K562 (cell line): ENCODE data around the gene WASHC2C. TPM values are rescaled to one million over a fixed set of nuclear protein-coding genes. Genes with fewer than 3 reads are reported as not detected.
"Not testable (repeated sequence)": the region's sequence is repeated elsewhere in the genome, so short reads cannot be mapped to it uniquely, and the experiment has no call there.

Experiments
- ATAC-seq: fragments of 200-7000 bp; cut with Tn5 transposase; 3 replicates; pipeline ENCODE4 v1.9.1; 2020; ENCODE audit warnings: moderate library complexity
- BruUV-seq: library from RNA; stranded (reverse); fragments of 400-500 nt; replicated peaks from 2 replicates; lab custom pipeline; 2021; lab: Mats Ljungman, UMichigan
- CTCF ChIA-PET: fragments of 300-600 bp; formaldehyde crosslinking; extraction: SDS; loops from one replicate; lab custom pipeline; 2021; ENCODE audit warnings: low intra/inter-chr PET ratio; lab: Yijun Ruan, JAX
- POLR2A ChIA-PET: fragments of 300-600, 350-650 bp; sonication (Branson Sonifier 250); formaldehyde crosslinking; extraction: SDS; loops from one replicate; lab custom pipeline; 2021; ENCODE audit warnings: antibody characterized with exemption, inconsistent platforms; lab: Yijun Ruan, JAX
- DNase-seq, 4 experiments: peaks; one replicate each; pipeline versions ENCODE4 v3.0.0 to v3.0.0-alpha.2; 2011 to 2018; ENCODE audit warnings: low spot score in 3 of 4, mixed read lengths in 3 of 4; ENCODE audit errors: extremely low read depth in 1 of 4
- FAIRE-seq: peaks from 2 replicates; lab custom pipeline; 2011; peaks lifted over from hg19 to GRCh38; lab: Jason Lieb, UNC
- H2AFZ ChIP-seq: 2 replicates; pipeline ENCODE4 v1.6.0; 2011; ENCODE audit warnings: low read depth, low read length, control low read depth, inconsistent platforms
- H3K27ac ChIP-seq: fragments of 200-600 bp; 3 replicates; pipeline ENCODE4 v1.8.0; 2011; ENCODE audit warnings: low read depth, mild to moderate bottlenecking, control low read depth, inconsistent platforms, low read length, moderate library complexity, mixed read lengths; ENCODE audit errors: extremely low read depth
- H3K27me3 ChIP-seq, 2 experiments: fragments of 300-600 bp in 1 of 2; 2 replicates in 1 of 2; 3 replicates in 1 of 2; pipeline versions ENCODE4 v1.6.0 to v1.8.0; 2011; ENCODE audit warnings: inconsistent platforms in 2 of 2, low read length in 2 of 2, mild to moderate bottlenecking in 1 of 2, mixed read lengths in 1 of 2, moderate library complexity in 1 of 2; ENCODE audit not compliant: control insufficient read depth in 2 of 2, insufficient read depth in 2 of 2
- H3K36me3 ChIP-seq: fragments of 300-600 bp; 3 replicates; pipeline ENCODE4 v1.8.0; 2011; ENCODE audit warnings: mild to moderate bottlenecking, low read length, inconsistent platforms; ENCODE audit not compliant: control insufficient read depth, insufficient read depth
- H3K4me1 ChIP-seq, 2 experiments: fragments of 200-600 bp in 1 of 2; replicated peaks in 1 of 2; 2 replicates in 1 of 2; 3 replicates in 1 of 2; pipeline versions ENCODE4 v1.5.1 to v1.8.0; 2011; ENCODE audit warnings: inconsistent platforms in 2 of 2, low read length in 2 of 2, mild to moderate bottlenecking in 1 of 2, mixed read lengths in 1 of 2, moderate library complexity in 1 of 2; ENCODE audit not compliant: control insufficient read depth in 2 of 2, insufficient read depth in 2 of 2
- H3K4me2 ChIP-seq: 2 replicates; pipeline ENCODE4 v1.6.1; 2011; ENCODE audit warnings: low read length, control low read depth, inconsistent platforms, mixed read lengths; ENCODE audit not compliant: insufficient read depth
- H3K4me3 ChIP-seq: fragments of 200-600 bp; sonication (generic), shearing (Covaris generic); 2 replicates; pipeline ENCODE4 v1.5.1; 2016; ENCODE audit warnings: control low read depth, inconsistent platforms
- H3K79me2 ChIP-seq: fragments of 200-600 bp; 3 replicates; pipeline ENCODE4 v1.8.0; 2011; ENCODE audit warnings: low read length, inconsistent platforms; ENCODE audit not compliant: control insufficient read depth, insufficient read depth
- H3K9ac ChIP-seq, 2 experiments: 2 replicates each; pipeline versions ENCODE4 v1.6.0 to v1.6.1; 2011; ENCODE audit warnings: low read depth in 2 of 2, low read length in 2 of 2, control low read depth in 1 of 2, inconsistent platforms in 1 of 2, mild to moderate bottlenecking in 1 of 2, mixed read lengths in 1 of 2; ENCODE audit not compliant: insufficient read depth in 1 of 2
- H3K9me1 ChIP-seq: one replicate; pipeline ENCODE4 v1.6.0; 2011; ENCODE audit warnings: inconsistent platforms, mild to moderate bottlenecking, low read length, moderate library complexity; ENCODE audit not compliant: control insufficient read depth, insufficient read depth
- H3K9me3 ChIP-seq: replicated peaks from 2 replicates; pipeline ENCODE4 v1.5.1; 2011; ENCODE audit warnings: low read depth, low read length, inconsistent platforms; ENCODE audit not compliant: control insufficient read depth, insufficient read depth
- H4K20me1 ChIP-seq: replicated peaks from 2 replicates; pipeline ENCODE4 v1.6.1; 2011; ENCODE audit warnings: low read length, inconsistent platforms, mixed read lengths; ENCODE audit not compliant: control insufficient read depth, insufficient read depth
- CBX3 ChIP-seq, 2 experiments: IDR thresholded peaks; 1 replicate in 1 of 2; 2 replicates in 1 of 2; pipeline ENCODE4 v1.6.1; 2012; ENCODE audit warnings: inconsistent platforms in 2 of 2, low read length in 2 of 2, borderline replicate concordance in 1 of 2, control low read depth in 1 of 2
- FOXA3 ChIP-seq, 2 experiments: fragments of 450-650 bp in 1 of 2; sonication (generic) in 1 of 2; formaldehyde crosslinking; IDR thresholded peaks in 1 of 2; conservative IDR thresholded peaks in 1 of 2; 2 replicates each; pipeline versions ENCODE4 v1.4.0 to v1.8.0; 2020 to 2022; ENCODE audit warnings: mild to moderate bottlenecking in 2 of 2, missing genetic modification reagents in 1 of 2
- SIN3A ChIP-seq, 2 experiments: fragments of 150-350 bp in 1 of 2; IDR thresholded peaks; 2 replicates each; pipeline ENCODE4 v1.6.1; 2011 to 2016; ENCODE audit warnings: borderline replicate concordance in 2 of 2, low read depth in 2 of 2, low read length in 2 of 2, mild to moderate bottlenecking in 2 of 2, moderate library complexity in 2 of 2; ENCODE audit not compliant: control insufficient read depth in 1 of 2
- TRIM28 ChIP-seq: fragments of 450-650 bp; IDR thresholded peaks from 2 replicates; pipeline ENCODE4 v1.6.1; 2017
- ZBTB17 ChIP-seq: fragments of 450-650 bp; formaldehyde crosslinking; IDR thresholded peaks from 2 replicates; pipeline ENCODE4 v1.4.0; 2020; ENCODE audit warnings: mild to moderate bottlenecking
- WGBS: fragments of 100-300 bp; shearing (Covaris generic); methylation state at CpG from one replicate; pipeline ENCODE4 v1.1.6; 2016; ENCODE audit warnings: low coverage, mixed read lengths; ENCODE audit not compliant: insufficient coverage; ENCODE audit errors: missing lambda C conversion rate; 5-methylcytosine and 5-hydroxymethylcytosine counted together
- in situ Hi-C: fragments of 300-500 bp; cut with MboI; formaldehyde crosslinking; loops from 4 replicates; pipeline ENCODE4 v1.15.0; 2018; ENCODE audit warnings: inconsistent platforms, mixed read lengths
- intact Hi-C: fragments of 100-400 bp; cut with micrococcal nuclease; formaldehyde crosslinking; loops from 2 replicates; pipeline ENCODE4 v1.14.2; 2022
- polyA plus RNA-seq, 8 experiments: library from polyadenylated mRNA; depleted of rRNA in 4 of 8; stranded (reverse) in 5 of 8; unstranded in 3 of 8; fragments of >200 nt; fragmentation: Nextera tagmentation in 2 of 8; fragmentation: Illumina TruSeq in 1 of 8; extraction: Ambion mirVana in 2 of 8; extraction: Trizol in 1 of 8; gene quantifications; 2 replicates each; pipeline versions ENCODE4 v1.2.1 to v1.2.3, GENCODE V29; 2011 to 2014; ENCODE audit warnings: inconsistent platforms in 1 of 8, missing spikeins in 1 of 8
- total RNA-seq, 7 experiments: library from RNA; depleted of rRNA in 6 of 7; stranded (reverse); fragments of >200 nt in 6 of 7; fragmentation: Illumina TruSeq in 2 of 7; extraction: Trizol in 2 of 7; gene quantifications; 2 replicates each; pipeline versions ENCODE4 v1.2.1 to v1.2.3, GENCODE V29; 2011 to 2021; ENCODE audit warnings: low replicate concordance in 1 of 7

The WASHC2C gene
- total and polyA plus RNA-seq, 9 of the 15 experiments (the other 6 are each of a cell fraction or from before 2014, with no cell fraction given) = 3.2 to 37.7 (median 24.1) TPM

DNA sequence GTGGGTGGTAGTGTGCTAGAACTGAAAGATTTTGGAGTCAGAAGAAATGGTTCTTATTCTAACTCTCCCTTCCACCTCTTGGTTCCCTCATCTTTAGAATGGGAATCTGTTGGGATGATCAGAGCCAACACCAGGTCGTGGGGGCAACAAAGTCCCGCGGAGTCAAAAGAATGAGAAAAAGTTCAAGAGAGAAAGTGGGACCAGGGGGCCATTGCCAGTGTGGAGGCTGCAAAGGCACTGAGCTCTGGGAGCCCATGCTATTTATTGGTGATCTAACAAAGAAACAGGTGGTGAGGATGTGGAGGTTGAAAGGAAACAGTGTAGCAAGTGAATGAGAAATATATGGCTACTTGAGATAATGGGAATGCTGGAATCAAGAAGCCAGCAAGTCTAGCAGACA, 90.8 kb downstream of the WASHC2C start:
- ATAC-seq = no peak

GRCh38 chr10:45819552-45819951, 92.5 kb downstream of the WASHC2C start:
- no peak for DNase-seq
- H3K9ac ChIP-seq = no peak overlapping the region
- no peaks in the 10 kb centered on the region; a peak in 3 of 5 replicates for H3K4me1 ChIP-seq
- H3K27ac ChIP-seq = no peak overlapping the region
- no TSS peak for BruUV-seq
- H4K20me1 ChIP-seq = no peaks in the 10 kb centered on the region
- in situ Hi-C loops = loop anchor here (25.0 kb wide), 1 partner anchor 118 kb away; no protein-coding TSS in a partner anchor
- H3K36me3 ChIP-seq = no peaks in the 10 kb centered on the region
- TF ChIP-seq FOXA3 (CRISPR knock-in tag; conservative IDR thresholded peaks at IDR 0.05 in 1 of 2, IDR thresholded peaks at IDR 0.05 in 1 of 2) (no peak), ZBTB17 (CRISPR knock-in tag) (no peak)
- TF ChIP-seq, all 486 proteins: peak for 0
- Histone ChIP-seq H2AFZ (no peak overlapping the region), H3K4me3 (no peak overlapping the region), H3K79me2 (no peaks in the 10 kb centered on the region), H3K9me1 (no peaks in the 10 kb centered on the region), H3K9me3 (0 out of 2 replicates have a peak, but pooled peaks cover 3% of the 10 kb centered on the region), H3K27me3 (no peaks in the 10 kb centered on the region), H3K4me2 (no peak overlapping the region)
- 46% methylated on average over 7 of the region's 9 CpGs for WGBS
- POLR2A ChIA-PET = interaction anchor here (0.7 kb wide), 1 partner anchor 497 kb away, joined by 3 read pairs; no protein-coding TSS in a partner anchor
- ATAC-seq (no peak), FAIRE-seq (no peak)
- CTCF ChIA-PET = no interaction called here
- intact Hi-C loops = loop anchor here (10.0 kb wide), 1 partner anchor 575 kb away; no protein-coding TSS in a partner anchor

More for the DNA sequence above, 90.8 kb downstream of the WASHC2C start:
- no peak overlapping the region for H2AFZ ChIP-seq
- 39% methylated on average over 3 of the region's 3 CpGs for WGBS
- FAIRE-seq (no peak), DNase-seq (no peak)
- H3K9me1 ChIP-seq = no peaks in the 10 kb centered on the region
- no peak overlapping the region for H3K9ac ChIP-seq
- peak in 1 of 2 experiments; percentile 64; a peak in 2 of 3 replicates for TF ChIP-seq CBX3 (IDR thresholded peaks at IDR 0.05; ENCODE audit: borderline replicate concordance in 1 of 2, low read length in 2 of 2)
- TF ChIP-seq TRIM28 = peak; percentile 84
- TF ChIP-seq SIN3A (IDR thresholded peaks at IDR 0.05; ENCODE audit: borderline replicate concordance in 2 of 2, control insufficient read depth in 1 of 2, low read depth in 2 of 2, low read length in 2 of 2) = no peak
- intact Hi-C loops (loop anchor here (10.0 kb wide), 1 partner anchor 573 kb away; no protein-coding TSS in a partner anchor), in situ Hi-C loops (loop anchor here (25.0 kb wide), 1 partner anchor 119 kb away; no protein-coding TSS in a partner anchor)
- peaks cover 0 to 2% of the 10 kb centered on the region in 2 experiments; a peak in 4 of 5 replicates for H3K4me1 ChIP-seq
- no peaks in the 10 kb centered on the region for H3K79me2 ChIP-seq
- no peaks in the 10 kb centered on the region for H3K27me3 ChIP-seq
- H3K36me3 ChIP-seq = no peaks in the 10 kb centered on the region
- POLR2A ChIA-PET = no interaction called here
- no peak overlapping the region for H3K4me2 ChIP-seq
- H3K9me3 ChIP-seq = 0 out of 2 replicates have a peak, but pooled peaks cover 3% of the 10 kb centered on the region
- H4K20me1 ChIP-seq = no peaks in the 10 kb centered on the region
- CTCF ChIA-PET = no interaction called here
- no peak overlapping the region for H3K4me3 ChIP-seq
- BruUV-seq = no TSS peak
- no peak overlapping the region for H3K27ac ChIP-seq

GRCh38 chr10:45820107-45820830, 93.2 kb downstream of the WASHC2C start:
- intact Hi-C loops, H3K9me3 ChIP-seq, POLR2A ChIA-PET, H3K79me2 ChIP-seq, ATAC-seq, H3K9ac ChIP-seq, BruUV-seq, FAIRE-seq, H3K36me3 ChIP-seq, H3K9me1 ChIP-seq, H3K4me2 ChIP-seq, H3K27ac ChIP-seq, CTCF ChIA-PET, H3K4me3 ChIP-seq, H3K27me3 ChIP-seq, H3K4me1 ChIP-seq, H4K20me1 ChIP-seq, H2AFZ ChIP-seq, DNase-seq: not testable (repeated sequence)
- WGBS = 29% methylated on average over 6 of the region's 6 CpGs
- in situ Hi-C loops = loop anchor here (10.0 to 25.0 kb wide), 2 partner anchors 117 to 1015 kb away; no protein-coding TSS in a partner anchor
